GM19467 (cell line): ENCODE data around the gene FMN1.
"Not testable (repeated sequence)": the region's sequence is repeated elsewhere in the genome, so short reads cannot be mapped to it uniquely, and the experiment has no call there.

ENCODE experiments used
- ATAC-seq: cut with Tn5 transposase; IDR thresholded peaks from one replicate; pipeline ENCODE4 v1.9.1; 2021; ENCODE audit warnings: mild to moderate bottlenecking, moderate library complexity; ENCODE audit not compliant: unreplicated experiment

FMN1 gene

GRCh38 chr15:33095641-33096040, 98.9 kb downstream of the FMN1 start:
- ATAC-seq: no peak

- ATAC-seq: no peak
Observed at GRCh38 chr15:33094336-33094735, 100.2 kb downstream of the FMN1 start.

- no peak for ATAC-seq
Observed at GRCh38 chr15:33093222-33093621, 101.3 kb downstream of the FMN1 start.

GRCh38 chr15:33091983-33092693, 102.4 kb downstream of the FMN1 start:
- ATAC-seq: no peak

- ATAC-seq: no peak
Observed at GRCh38 chr15:33089878-33090757, 104.4 kb downstream of the FMN1 start.

GRCh38 chr15:33089165-33089877, 105.2 kb downstream of the FMN1 start:
- ATAC-seq: no peak

- no peak for ATAC-seq
Observed at GRCh38 chr15:33086500-33087121, 107.9 kb downstream of the FMN1 start.

- no peak for ATAC-seq
Observed at GRCh38 chr15:33084661-33085060, 109.9 kb downstream of the FMN1 start.

GRCh38 chr15:33083232-33084081, 111.1 kb downstream of the FMN1 start:
- no peak for ATAC-seq

GRCh38 chr15:33080006-33080405, 114.5 kb downstream of the FMN1 start:
- no peak for ATAC-seq

GRCh38 chr15:33078607-33079006, 115.9 kb downstream of the FMN1 start:
- no peak for ATAC-seq

- no peak for ATAC-seq
Observed at GRCh38 chr15:33076937-33077336, 117.6 kb downstream of the FMN1 start.

- no peak for ATAC-seq
Observed at GRCh38 chr15:33074942-33075341, 119.6 kb downstream of the FMN1 start.

- no peak for ATAC-seq
Observed at GRCh38 chr15:33074212-33074611, 120.3 kb downstream of the FMN1 start.

GRCh38 chr15:33071451-33071850, 123.1 kb downstream of the FMN1 start:
- no peak for ATAC-seq

GRCh38 chr15:33069903-33070302, 124.6 kb downstream of the FMN1 start:
- not testable (repeated sequence) for ATAC-seq

- ATAC-seq: no peak
Observed at GRCh38 chr15:33069161-33069560, 125.4 kb downstream of the FMN1 start.

GRCh38 chr15:33068511-33068990, 126.0 kb downstream of the FMN1 start:
- ATAC-seq: no peak

GRCh38 chr15:33068007-33068481, 126.5 kb downstream of the FMN1 start:
- ATAC-seq: no peak

- ATAC-seq: no peak
Observed at GRCh38 chr15:33067456-33067855, 127.1 kb downstream of the FMN1 start.
